ENCODE results near the gene PLPPR2. TPM values are rescaled to one million over a fixed set of nuclear protein-coding genes. Genes with fewer than 3 reads are reported as not detected.

Gene PLPPR2, protein sequence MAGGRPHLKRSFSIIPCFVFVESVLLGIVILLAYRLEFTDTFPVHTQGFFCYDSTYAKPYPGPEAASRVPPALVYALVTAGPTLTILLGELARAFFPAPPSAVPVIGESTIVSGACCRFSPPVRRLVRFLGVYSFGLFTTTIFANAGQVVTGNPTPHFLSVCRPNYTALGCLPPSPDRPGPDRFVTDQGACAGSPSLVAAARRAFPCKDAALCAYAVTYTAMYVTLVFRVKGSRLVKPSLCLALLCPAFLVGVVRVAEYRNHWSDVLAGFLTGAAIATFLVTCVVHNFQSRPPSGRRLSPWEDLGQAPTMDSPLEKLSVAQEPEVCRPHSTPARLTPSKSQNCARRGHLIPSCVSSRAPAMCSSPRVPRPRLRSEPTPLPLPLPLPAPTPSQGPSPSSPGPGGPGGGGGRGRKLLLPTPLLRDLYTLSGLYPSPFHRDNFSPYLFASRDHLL
- total RNA-seq = 31.2 and 34.9 TPM in 2 replicates

DNA sequence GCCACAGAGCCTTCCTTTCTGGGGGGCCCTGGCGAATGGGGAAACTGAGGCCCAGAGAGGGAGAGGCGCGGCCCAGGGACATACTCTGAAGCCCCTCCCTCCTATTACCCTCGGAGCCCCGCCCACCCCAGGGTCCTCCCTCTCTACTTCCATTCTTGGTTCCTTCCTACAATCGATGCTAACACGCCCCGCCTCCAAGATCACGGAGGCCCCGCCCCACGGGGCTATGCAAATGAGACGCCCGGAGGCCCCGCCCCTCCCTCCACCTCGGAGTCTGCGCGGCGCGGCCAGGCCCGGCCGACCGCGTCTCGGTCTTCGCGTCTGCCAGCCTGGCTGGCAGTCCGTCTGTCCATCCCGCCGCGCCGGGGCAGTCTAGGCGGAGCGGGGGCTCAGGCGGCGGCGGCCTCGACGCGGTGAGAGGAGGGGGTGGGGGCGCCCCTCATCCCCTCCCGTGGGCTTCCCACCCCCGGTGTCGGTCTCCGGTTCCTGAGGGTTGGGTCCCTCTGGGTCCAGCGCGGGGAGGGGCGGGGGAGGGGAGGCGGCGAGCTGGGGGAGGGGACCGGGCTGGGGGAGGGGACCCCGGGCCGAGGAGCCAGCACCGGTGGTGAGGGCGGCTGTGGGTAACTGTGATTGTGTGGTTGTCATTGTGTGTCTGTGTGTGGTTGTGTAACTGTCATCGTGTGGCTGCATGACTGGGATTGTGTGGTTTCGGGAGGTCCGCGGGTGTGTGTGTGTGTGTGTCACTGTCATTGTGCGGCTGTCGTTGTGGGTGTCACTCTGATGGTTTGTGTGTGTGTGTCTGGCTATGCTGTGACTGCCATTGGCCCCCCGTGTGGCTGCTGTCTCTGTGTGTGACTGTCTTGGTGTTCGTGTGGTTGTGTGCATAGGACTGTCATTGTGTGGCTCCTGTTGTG, at the start of gene PLPPR2:
Gene PLPPR2 (plus strand): TSS at position 273 of the 914 bp plus-strand sequence. CDS start 2,242 bp downstream, outside the sequence.

DNA sequence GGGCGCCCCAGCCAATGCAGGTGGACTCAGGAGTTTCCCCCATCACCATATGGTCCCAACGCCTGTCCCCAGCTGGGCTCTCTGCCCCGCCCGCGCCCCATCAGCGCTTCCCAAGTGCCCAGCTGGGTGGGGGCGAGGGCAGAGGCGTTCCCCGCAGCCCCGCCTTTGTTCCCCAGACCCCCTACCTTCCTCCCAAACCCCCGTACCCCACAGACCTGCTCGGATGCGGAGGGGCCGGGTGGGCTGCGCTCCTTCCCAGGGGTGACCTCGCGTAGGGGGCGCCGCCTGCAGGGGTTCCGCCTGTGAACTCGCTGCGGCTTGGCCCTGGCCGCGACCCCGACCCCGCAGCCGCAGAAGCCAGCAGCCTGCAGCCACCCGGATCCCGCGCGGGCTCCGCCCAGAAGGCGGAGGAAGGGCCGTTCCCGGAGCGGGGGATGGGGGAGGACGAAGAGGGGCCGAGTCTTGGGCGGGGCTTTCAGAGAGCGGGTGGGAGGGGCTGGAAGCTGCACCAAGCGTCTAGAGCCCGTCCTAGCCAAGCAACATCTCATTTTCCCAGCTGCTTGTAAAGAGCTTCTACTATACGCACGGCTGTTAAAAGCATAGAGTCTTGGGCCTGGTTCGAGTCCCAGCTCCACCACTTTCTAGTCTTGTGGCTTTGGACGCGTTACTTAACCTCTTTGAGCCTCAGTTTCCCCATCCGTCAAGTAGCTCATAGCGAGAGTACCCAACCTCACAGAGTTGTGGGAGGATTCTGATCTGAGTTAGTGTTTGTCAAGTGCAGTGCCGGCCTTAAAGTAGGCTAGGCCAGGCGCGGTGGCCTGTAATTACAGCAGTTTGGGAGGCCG, 15.8 kb upstream of the PLPPR2 start, which contains the start of gene RAB3D:
Gene RAB3D (minus strand): TSS at position 404 of the 845 bp plus-strand sequence. CDS start 2,258 bp downstream, outside the sequence.

DNA sequence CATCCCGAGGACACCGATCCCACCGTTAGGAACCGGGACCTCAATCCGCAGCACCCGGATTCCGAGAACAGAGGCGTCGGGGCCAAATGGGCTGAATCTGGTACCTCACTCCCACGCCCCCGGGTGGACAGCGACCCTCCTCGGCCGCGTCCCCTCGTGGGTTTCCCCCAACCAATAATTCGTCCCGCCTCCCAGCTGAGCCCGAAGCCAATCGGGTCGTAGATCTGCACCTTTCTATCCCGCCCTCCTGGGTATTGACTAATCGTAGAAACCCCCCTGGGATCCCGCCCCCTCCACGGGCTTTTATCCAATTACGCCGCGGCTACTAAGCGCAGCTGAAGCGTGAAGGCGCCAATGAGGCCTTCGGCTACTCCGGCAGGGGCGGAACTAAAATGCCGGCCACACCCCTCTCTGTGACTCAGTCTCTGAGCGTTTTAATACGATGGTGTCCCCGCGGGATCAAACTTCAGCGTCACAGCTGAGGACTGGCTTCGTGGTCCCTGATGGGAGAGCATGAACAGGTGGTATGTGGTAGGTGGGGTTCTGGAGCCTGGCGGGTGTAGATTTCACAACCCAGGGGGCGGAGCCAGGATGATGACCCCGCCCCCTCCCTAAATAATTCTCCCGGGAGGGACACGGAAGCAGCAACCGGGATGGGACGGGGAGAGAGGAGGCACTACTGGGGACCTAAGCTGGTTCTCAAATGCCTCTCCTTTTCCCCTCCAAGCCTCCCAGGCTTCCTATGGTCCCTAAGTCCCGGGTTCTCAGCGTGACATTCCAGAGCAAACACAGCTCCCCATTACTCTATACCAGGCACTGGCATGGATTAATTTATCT, 8.9 kb upstream of the PLPPR2 start, which contains the start of the genes CCDC159 and TMEM205:
Gene CCDC159 (plus strand): TSS at position 416 of the 837 bp plus-strand sequence. CDS start 88 bp downstream, at position 504.
Gene TMEM205 (minus strand): TSS at position 165 of the 837 bp plus-strand sequence. CDS start 649 bp downstream, outside the sequence.

DNA sequence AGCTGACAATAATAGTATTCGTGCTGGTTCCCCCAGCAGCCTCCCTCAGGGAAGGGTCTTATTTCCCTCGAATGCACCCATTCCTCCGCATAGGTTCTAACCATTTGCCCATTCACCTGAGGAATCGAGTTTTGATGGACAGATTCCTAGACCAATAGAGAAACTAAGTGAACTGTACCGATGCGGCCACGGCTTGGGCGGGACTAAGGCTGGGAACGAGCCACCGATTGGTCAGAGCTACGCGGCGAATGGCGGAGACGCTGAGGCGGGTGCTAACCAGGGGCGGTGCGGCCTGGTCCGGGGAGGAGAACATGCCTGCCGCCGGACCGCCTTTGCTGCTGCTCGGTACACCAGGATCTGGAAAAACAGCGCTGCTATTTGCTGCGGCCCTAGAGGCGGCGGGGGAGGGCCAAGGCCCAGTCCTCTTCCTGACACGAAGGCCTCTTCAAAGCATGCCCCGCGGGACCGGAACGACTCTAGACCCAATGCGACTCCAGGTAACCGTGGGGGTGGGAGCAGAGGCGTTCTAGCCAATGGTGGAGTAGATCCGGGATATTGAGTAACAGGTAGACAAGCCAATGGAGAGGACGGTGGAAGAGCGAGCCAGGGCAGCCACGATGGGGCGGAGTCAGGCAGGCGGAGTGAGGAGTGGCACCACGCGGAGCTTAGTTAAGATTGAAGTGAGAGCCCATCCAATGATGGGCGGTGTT, 19.4 kb downstream of the PLPPR2 start, which contains the start of gene SWSAP1:
Gene SWSAP1 (plus strand): TSS at position 234 of the 710 bp plus-strand sequence. CDS start 15 bp downstream, at position 249.

Other genes starting within 250 kb of the PLPPR2 start
- gene SPC24, start 199.7 kb upstream of the PLPPR2 start, total RNA-seq = 9.3 and 16.2 TPM in 2 replicates
- 364 and 439 TPM in 2 replicates for gene KANK2, start 157.9 kb upstream of the PLPPR2 start, total RNA-seq
- gene ANGPTL8, start 115.8 kb upstream of the PLPPR2 start, total RNA-seq = not detected in 2 replicates
- 26.1 and 43.8 TPM in 2 replicates for gene DOCK6, start 92.9 kb upstream of the PLPPR2 start, total RNA-seq
- not detected in 2 replicates for gene TSPAN16, start 59.3 kb upstream of the PLPPR2 start, total RNA-seq
- 10.8 and 26.4 TPM in 2 replicates for gene RAB3D, start 15.8 kb upstream of the PLPPR2 start, total RNA-seq
- gene TMEM205, start 9.2 kb upstream of the PLPPR2 start, total RNA-seq = 39.3 and 42.4 TPM in 2 replicates
- gene CCDC159, start 8.9 kb upstream of the PLPPR2 start, total RNA-seq = 8.3 and 12.1 TPM in 2 replicates
- gene SWSAP1, start 19.2 kb downstream of the PLPPR2 start, total RNA-seq = 0.50 and 0.65 TPM in 2 replicates
- gene EPOR, start 28.9 kb downstream of the PLPPR2 start, total RNA-seq = 12.6 and 12.7 TPM in 2 replicates
- gene RGL3, start 63.9 kb downstream of the PLPPR2 start, total RNA-seq = 4.8 and 6.4 TPM in 2 replicates
- gene ODAD3, start 79.7 kb downstream of the PLPPR2 start, total RNA-seq = 0.23 and 0.26 TPM in 2 replicates
- gene PRKCSH, start 80.2 kb downstream of the PLPPR2 start, total RNA-seq = 443 and 455 TPM in 2 replicates
- not detected in 2 replicates for gene ELAVL3, start 125.6 kb downstream of the PLPPR2 start, total RNA-seq
- gene ZNF653, start 150.4 kb downstream of the PLPPR2 start, total RNA-seq = 5.2 and 6.1 TPM in 2 replicates
- gene ECSIT, start 173.7 kb downstream of the PLPPR2 start, total RNA-seq = 26.6 and 26.8 TPM in 2 replicates
- gene CNN1, start 183.4 kb downstream of the PLPPR2 start, total RNA-seq = 25.2 and 31.1 TPM in 2 replicates
- gene ELOF1, start 203.8 kb downstream of the PLPPR2 start, total RNA-seq = 27.5 and 28.2 TPM in 2 replicates
- gene ACP5, start 222.2 kb downstream of the PLPPR2 start, total RNA-seq = 2.4 TPM in 2 replicates
- gene ZNF627, start 242.1 kb downstream of the PLPPR2 start, total RNA-seq = 15.2 and 16.5 TPM in 2 replicates